GM10847 (cell line): Measurements from ENCODE around the gene FAM24A.

ENCODE experiments used
- POLR2A ChIP-seq: IDR thresholded peaks from 2 replicates; pipeline ENCODE4 v1.6.1; 2011; ENCODE audit not compliant: insufficient read length; ENCODE audit errors: extremely low read depth

FAM24A gene

DNA sequence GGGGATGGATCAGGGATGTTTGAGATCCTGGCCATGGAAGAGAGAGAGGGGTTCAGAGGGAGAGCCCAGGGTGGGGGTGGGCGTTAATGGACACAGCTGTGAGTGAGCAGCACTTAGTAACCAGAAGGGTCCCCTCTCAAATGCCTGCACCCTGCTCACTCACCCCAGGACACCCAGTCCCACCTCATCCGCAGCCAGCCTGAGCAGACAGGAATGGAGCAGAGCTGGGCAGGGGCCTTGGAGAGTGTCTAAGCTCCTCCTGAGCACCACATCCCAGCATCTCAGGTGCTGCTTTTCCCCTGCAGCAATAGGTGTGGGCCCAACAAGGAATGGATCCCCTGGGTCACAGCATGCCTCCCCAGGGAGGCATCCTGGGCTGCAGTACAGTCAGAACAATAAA is 5.3 kb downstream of the FAM24A start:
- no peak for TF ChIP-seq POLR2A

DNA sequence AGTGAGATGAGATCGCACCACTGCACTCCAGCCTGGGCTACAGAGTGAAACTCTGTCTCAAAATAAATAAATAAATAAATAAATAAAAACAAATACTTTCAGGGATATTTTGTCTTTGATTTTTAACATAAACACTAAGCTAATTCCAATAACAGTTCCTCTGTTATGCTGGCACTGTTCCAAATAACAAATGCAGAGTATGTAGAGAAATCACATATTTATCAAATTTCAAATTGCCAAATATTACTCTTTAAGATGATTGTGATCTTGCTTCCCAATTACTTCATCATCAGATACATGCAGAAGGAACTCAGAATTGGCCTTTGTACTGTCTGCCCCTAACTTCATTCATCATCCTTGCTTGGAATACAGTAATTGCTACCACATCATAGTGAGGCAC is 19.7 kb downstream of the FAM24A start:
- no peak for TF ChIP-seq POLR2A

DNA sequence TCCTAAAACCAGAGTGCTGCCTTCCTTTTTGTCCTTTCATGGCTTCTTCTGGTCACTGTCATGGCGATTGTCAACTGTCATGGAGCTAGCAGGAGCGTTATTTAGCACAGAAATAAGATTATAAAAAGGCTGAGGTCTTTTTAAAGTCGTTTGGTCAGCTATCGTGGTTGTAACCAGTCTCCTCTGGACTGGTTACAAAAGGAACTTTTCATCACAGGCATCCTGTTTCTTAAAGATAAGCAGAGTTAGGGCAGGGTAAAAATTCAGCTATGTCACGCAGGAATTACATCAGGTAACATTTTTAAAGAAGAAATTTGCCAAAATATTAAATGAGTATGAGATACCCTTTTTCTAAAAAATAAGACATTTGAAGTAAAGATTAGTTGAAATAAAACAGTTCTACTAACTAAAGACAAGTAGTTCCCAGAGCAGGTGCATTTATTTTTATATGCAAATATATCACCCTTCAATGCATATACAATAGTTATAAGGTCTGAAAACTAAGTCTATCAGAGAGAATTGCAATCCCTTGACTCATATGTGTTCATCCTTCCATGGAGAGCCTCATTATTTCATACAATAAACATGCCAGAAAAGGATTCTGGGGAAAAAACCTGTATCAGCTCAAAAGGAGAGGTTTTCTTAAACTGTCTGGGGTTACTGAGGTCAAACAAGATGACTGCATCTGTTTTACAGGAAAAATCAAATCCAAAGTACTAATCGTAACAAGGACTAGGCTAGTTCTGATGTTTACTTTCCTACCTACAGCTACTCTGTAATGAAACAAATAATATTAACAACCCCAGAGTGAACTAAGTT is 20.9 kb downstream of the FAM24A start:
- TF ChIP-seq POLR2A: no peak

DNA sequence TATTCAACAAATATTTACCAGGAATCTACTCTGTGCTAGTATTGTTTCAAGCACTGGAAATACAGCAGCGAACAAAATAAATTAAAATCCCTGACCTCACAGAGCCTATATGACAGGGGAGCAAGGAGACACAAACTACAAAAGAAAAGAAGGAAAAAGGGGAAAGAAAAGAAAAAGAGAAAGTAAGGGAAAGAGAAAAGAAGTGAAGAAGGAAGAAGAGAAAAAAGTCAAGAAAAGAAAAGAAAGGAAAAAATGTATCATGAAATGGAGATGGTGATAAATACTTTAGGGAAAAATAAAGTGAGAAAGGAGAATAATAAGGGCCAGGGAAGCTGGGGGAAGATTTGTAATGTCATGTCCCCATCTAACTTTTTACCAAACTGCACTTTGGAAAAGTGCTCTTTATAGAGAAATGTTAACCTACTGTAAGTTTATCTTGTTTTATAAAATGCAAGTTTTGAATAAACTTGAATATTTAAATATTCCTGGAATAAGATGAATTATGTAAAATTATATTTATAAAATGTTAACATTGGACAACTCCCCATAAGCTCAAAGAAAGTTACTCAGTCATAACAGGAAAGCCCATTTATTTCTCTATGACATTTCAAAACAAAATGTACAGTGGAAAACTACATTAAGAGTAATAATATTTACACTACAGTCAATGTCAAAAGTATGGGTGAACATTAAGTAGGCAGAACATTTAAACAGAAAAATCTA is 28.9 kb downstream of the FAM24A start:
- TF ChIP-seq POLR2A: no peak

DNA sequence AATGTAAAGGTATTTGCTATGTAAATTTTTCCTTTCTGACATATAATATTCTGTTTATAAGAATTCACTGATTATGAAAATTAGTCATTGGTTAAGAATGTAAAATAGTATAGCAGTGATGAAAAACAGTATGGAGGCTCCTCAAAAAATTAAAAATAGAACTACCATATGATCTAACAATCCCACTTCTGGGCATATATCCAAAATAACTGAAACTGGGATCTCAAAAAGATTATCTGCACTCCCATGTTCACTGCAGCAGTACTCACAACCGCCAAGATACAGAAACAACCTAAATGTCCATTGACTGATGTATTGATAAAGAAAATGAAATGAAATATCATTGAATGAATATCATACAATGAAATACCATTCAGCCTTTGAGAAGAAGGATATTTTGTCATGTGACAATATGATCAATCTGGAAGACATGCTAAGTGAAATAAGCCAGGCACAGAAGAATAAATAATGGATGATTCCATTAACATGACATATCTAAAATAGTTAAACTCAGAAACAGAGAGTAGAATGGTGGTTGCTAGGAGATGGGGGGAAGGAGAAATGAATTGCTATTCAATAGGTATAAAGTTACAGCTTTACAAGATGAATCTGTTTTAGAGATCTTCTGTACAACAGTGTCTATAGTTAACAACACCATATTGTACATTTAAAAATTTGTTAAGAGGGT is 29.6 kb downstream of the FAM24A start:
- no peak for TF ChIP-seq POLR2A

DNA sequence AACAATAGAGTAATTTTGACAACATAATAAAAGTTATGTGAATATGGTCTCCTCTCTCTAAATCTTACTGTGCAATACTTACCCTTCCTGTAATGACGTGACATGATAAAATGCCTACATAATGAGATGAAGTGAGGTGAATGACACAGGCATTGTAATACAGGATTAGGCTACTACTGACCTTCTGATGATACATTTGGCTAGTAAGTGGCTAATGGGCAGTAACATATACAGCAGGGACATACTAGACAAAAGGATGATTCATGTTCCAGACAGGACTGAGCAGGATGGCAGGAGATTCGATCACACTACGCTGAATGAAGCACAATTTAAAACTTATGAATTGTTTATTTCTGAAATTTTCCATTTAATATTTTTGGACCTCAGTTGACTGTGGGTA is 38.9 kb downstream of the FAM24A start:
- no peak for TF ChIP-seq POLR2A

DNA sequence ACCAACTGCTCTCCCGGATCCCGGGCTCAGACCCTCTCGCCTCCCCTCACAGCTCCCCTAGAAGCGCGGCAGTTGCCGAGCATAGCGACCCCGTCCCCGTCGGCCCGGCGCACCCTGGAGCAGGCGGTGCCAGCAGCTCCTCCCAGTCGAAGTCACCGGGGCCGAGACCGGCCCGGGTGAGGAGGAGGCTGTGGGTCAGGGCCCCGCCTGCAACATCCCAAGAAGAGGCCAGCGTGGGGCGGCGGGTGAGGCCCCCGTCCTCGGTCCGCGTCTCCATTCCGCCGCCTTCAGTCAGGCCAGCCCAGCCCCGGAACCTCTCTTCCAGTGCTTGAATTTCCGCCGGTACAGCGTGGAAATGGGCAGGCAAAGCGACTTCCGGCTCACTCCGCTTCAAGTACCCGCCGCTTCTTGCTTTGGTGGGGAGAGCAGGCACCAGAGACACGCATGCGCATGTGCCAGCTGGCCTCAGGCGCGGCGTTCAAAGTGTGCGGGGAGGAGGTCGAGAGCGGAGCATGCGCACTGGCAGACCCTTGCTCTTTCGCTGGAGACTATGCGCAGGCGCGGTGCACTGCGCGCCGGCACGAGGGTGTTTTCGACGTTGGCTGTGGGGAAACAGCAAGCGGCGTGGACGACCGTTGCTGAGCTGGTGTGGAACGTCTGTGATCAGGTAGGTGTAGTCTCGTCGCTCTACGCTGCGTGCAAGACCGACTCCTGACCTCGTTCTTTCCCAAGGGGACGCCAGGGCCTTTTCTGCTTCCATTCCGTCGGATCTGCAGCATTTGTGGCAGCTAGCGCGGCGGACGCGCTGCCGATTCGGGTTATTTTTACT is 43.7 kb downstream of the FAM24A start, which contains the start of gene C10orf88:
TSS of gene C10orf88 (minus strand) at position 326 of the 829 bp plus-strand sequence. CDS start at position 277, 49 bp downstream.
- TF ChIP-seq POLR2A: peak; percentile 68

DNA sequence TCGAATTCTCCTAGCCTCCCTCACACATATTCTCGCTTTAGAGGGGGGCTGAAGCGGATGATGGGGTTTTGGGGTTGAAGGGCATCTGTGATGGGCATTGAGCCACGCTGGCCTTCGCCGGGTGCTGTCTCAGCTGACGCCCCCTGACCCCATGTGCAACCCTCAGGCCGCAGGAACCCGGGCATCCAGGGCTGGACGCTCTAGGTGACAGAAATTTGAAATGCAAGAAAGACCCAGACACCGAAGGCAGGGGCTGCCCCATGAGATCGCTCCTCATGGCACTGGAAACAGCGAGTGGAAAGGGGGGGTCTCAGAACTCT is 44.3 kb downstream of the FAM24A start:
- no peak for TF ChIP-seq POLR2A

DNA sequence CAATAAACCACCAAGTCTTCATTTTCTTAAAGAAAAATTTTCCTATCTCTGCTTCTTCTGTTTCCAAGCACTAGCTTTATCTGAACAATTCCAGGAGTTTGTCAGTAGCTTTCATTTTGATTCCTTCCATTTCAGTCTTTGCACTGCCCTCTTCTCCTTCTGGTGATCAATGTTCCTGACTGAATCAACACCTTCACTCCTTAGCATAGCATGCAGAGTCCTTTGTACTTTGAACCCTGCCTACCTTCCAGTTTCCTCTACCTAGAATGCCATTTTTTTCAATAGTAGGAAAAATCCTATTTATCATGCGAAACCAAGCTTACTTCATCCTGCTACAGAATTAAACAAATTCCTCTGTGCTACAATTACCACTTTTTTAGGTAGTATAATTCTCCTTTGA is 45.5 kb downstream of the FAM24A start:
- no peak for TF ChIP-seq POLR2A

DNA sequence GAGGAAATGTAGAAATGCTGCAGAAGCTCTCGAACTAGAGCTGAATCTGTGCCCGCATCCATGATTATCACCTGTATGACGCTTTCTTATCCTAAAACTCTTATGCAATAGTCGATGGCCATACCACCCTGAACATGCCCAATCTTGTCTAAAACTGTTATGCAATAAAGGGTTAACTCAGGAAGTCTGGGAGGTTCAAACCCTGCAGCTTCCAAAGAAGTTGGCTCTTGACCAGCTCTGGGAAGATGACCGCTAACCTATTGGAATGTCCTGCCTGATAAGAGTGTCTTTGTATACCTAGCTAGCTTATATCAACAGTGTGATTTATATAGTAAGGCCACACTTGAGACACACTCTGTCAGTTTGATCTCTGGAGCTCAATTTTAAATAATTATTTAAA is 47.1 kb downstream of the FAM24A start:
- no peak for TF ChIP-seq POLR2A

DNA sequence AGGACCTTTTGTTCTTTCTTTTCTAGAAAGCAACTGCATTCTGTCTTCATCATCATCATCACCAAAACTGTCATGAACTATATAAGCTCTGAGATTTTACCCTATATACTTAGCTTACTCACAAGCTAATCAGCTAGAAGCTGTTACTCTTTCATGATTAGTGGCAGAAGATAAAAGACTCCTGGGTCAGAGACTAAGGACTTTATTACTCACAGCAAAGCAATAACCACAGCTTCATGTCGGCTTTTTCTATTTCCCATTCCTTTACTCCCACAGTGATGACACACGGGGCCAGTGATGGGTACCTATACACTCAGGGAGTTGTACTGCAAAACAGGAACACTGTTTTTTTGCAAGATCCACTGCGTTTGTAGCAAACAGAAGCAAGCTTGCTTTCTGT is 52.0 kb downstream of the FAM24A start:
- TF ChIP-seq POLR2A: no peak
